ENCODE measurements around the gene THAP8.

THAP8 gene

GRCh38 chr19:35993923-35994598 lies 60.0 kb downstream of the THAP8 start:
- Histone ChIP-seq H3K4me3 (ENCODE audit: low read depth, low read length) (no peak overlapping the region), H4K12ac (ENCODE audit: low read depth, low read length) (peak overlapping the region; percentile 34), H2BK120ac (ENCODE audit: insufficient read depth, low read length, poor library complexity) (no peak overlapping the region), H3K9ac (ENCODE audit: low read length) (no peak overlapping the region), H3K36me3 (ENCODE audit: control insufficient read depth in 1 of 2, insufficient read depth in 2 of 2, low read length in 2 of 2) (peaks cover 3 to 7% of the 10 kb centered on the region in 2 experiments), H2BK5ac (ENCODE audit: low read depth, low read length, poor library complexity) (no peak overlapping the region), H3K4me2 (ENCODE audit: low read length) (no peak overlapping the region), H3K4ac (ENCODE audit: low read depth, low read length) (no peak overlapping the region), H4K91ac (ENCODE audit: low read depth, low read length) (no peak overlapping the region), H2BK12ac (ENCODE audit: low read length) (no peak overlapping the region), H3K79me1 (ENCODE audit: low read length) (peaks cover 11% of the 10 kb centered on the region), H3K9me3 (ENCODE audit: insufficient read depth, low read depth, low read length) (no peaks in the 10 kb centered on the region), H2AFZ (ENCODE audit: insufficient read depth, low read length, poor library complexity) (no peak overlapping the region), H3K79me2 (ENCODE audit: control insufficient read depth, insufficient read depth, low read length, poor library complexity) (peaks cover 8% of the 10 kb centered on the region), H3K23ac (ENCODE audit: low read length) (no peak overlapping the region), H3K27me3 (ENCODE audit: insufficient read depth, low read length) (no peaks in the 10 kb centered on the region), H3K4me1 (ENCODE audit: control insufficient read depth in 1 of 2, insufficient read depth in 2 of 2, low read length in 2 of 2) (peaks cover 12% of the 10 kb centered on the region in 2 experiments), H3K18ac (ENCODE audit: low read length) (no peak overlapping the region), H3K14ac (ENCODE audit: low read length) (no peak overlapping the region), H2AK5ac (ENCODE audit: low read length) (no peak overlapping the region), H4K8ac (ENCODE audit: low read depth, low read length) (peak overlapping the region; percentile 44), H3K27ac (ENCODE audit: low read depth, low read length) (no peak overlapping the region)
- WGBS (ENCODE audit: extremely low coverage, insufficient coverage, insufficient read length): no CpG with 5 or more reads among the region's 49 CpGs
- DNase-seq: no peak

- H3K79me2 ChIP-seq (ENCODE audit: control insufficient read depth, insufficient read depth, low read length, poor library complexity): peaks cover 8% of the 10 kb centered on the region
- no peak overlapping the region for H3K4me3 ChIP-seq (ENCODE audit: low read depth, low read length)
- peaks cover 12% of the 10 kb centered on the region in 2 experiments for H3K4me1 ChIP-seq (ENCODE audit: control insufficient read depth in 1 of 2, insufficient read depth in 2 of 2, low read length in 2 of 2)
- no peaks in the 10 kb centered on the region for H3K9me3 ChIP-seq (ENCODE audit: insufficient read depth, low read depth, low read length)
- H3K9ac ChIP-seq (ENCODE audit: low read length): no peak overlapping the region
- H2AFZ ChIP-seq (ENCODE audit: insufficient read depth, low read length, poor library complexity): no peak overlapping the region
- peaks cover 11% of the 10 kb centered on the region for H3K79me1 ChIP-seq (ENCODE audit: low read length)
- H4K91ac ChIP-seq (ENCODE audit: low read depth, low read length): no peak overlapping the region
- no peak overlapping the region for H2AK5ac ChIP-seq (ENCODE audit: low read length)
- peaks cover 3 to 4% of the 10 kb centered on the region in 2 experiments for H3K36me3 ChIP-seq (ENCODE audit: control insufficient read depth in 1 of 2, insufficient read depth in 2 of 2, low read length in 2 of 2)
- no peak overlapping the region for H3K4me2 ChIP-seq (ENCODE audit: low read length)
- H4K8ac ChIP-seq (ENCODE audit: low read depth, low read length): no peak overlapping the region
- no peak overlapping the region for H3K4ac ChIP-seq (ENCODE audit: low read depth, low read length)
- no peak overlapping the region for H3K14ac ChIP-seq (ENCODE audit: low read length)
- H2BK120ac ChIP-seq (ENCODE audit: insufficient read depth, low read length, poor library complexity): no peak overlapping the region
- no peak overlapping the region for H2BK12ac ChIP-seq (ENCODE audit: low read length)
- no CpG with 5 or more reads among the region's 8 CpGs for WGBS (ENCODE audit: extremely low coverage, insufficient coverage, insufficient read length)
- no peak overlapping the region for H3K18ac ChIP-seq (ENCODE audit: low read length)
- peak; percentile 79 to 88 for DNase-seq
- H4K12ac ChIP-seq (ENCODE audit: low read depth, low read length): no peak overlapping the region
- no peak overlapping the region for H3K27ac ChIP-seq (ENCODE audit: low read depth, low read length)
- no peaks in the 10 kb centered on the region for H3K27me3 ChIP-seq (ENCODE audit: insufficient read depth, low read length)
- no peak overlapping the region for H2BK5ac ChIP-seq (ENCODE audit: low read depth, low read length, poor library complexity)
- no peak overlapping the region for H3K23ac ChIP-seq (ENCODE audit: low read length)
Measured at GRCh38 chr19:35992907-35993765, 60.9 kb downstream of the THAP8 start.

DNA sequence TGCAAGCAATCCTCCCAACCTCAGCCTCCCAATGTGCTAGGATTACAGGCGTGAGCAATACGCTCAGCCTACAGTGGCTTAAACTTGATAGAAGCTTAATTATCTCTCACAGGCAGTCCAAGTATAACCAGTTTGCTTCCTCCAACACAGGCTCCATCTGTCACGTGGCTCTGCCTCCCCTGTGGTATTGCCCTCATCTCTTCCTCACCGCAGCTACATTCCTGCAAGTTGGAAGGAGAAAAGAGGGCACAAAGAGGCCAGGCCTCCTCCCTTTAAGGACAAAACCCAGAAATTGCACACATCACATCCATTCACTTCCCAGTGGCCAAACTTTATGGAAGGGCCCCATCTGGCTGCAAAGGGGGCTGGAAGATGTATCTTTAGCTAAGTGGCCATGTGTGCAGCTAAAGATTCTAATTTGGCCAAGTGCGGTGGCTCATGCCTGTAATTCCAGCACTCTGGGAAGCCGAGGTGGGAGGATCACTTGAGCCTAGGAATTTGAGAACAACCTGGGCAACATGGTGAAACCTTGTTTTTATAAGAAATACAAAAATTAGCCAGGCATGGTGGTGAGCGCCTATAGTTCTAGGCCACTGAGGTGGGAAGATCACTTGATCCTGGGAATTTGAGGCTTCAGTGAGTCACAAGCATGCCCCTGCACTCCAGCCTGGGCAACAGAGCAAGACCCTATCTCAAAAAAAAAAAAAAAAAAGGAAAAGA lies 62.2 kb downstream of the THAP8 start:
- Histone ChIP-seq H2BK5ac (ENCODE audit: low read depth, low read length, poor library complexity) (no peak overlapping the region), H4K8ac (ENCODE audit: low read depth, low read length) (no peak overlapping the region), H4K12ac (ENCODE audit: low read depth, low read length) (no peak overlapping the region), H3K27ac (ENCODE audit: low read depth, low read length) (no peak overlapping the region), H3K4me1 (ENCODE audit: control insufficient read depth in 1 of 2, insufficient read depth in 2 of 2, low read length in 2 of 2) (peaks cover 12% of the 10 kb centered on the region in 2 experiments), H3K9ac (ENCODE audit: low read length) (no peak overlapping the region), H3K27me3 (ENCODE audit: insufficient read depth, low read length) (no peaks in the 10 kb centered on the region), H2AFZ (ENCODE audit: insufficient read depth, low read length, poor library complexity) (no peak overlapping the region), H3K36me3 (ENCODE audit: control insufficient read depth in 1 of 2, insufficient read depth in 2 of 2, low read length in 2 of 2) (peaks cover 0 to 4% of the 10 kb centered on the region in 2 experiments), H3K4me3 (ENCODE audit: low read depth, low read length) (no peak overlapping the region), H4K91ac (ENCODE audit: low read depth, low read length) (no peak overlapping the region), H3K14ac (ENCODE audit: low read length) (no peak overlapping the region), H3K4ac (ENCODE audit: low read depth, low read length) (no peak overlapping the region), H3K79me2 (ENCODE audit: control insufficient read depth, insufficient read depth, low read length, poor library complexity) (peaks cover 8% of the 10 kb centered on the region), H2AK5ac (ENCODE audit: low read length) (no peak overlapping the region), H3K18ac (ENCODE audit: low read length) (no peak overlapping the region), H3K9me3 (ENCODE audit: insufficient read depth, low read depth, low read length) (no peaks in the 10 kb centered on the region), H3K79me1 (ENCODE audit: low read length) (peaks cover 11% of the 10 kb centered on the region), H3K4me2 (ENCODE audit: low read length) (no peak overlapping the region), H2BK12ac (ENCODE audit: low read length) (no peak overlapping the region), H3K23ac (ENCODE audit: low read length) (no peak overlapping the region), H2BK120ac (ENCODE audit: insufficient read depth, low read length, poor library complexity) (no peak overlapping the region)
- DNase-seq: peak; percentile 73 to 84
- WGBS (ENCODE audit: extremely low coverage, insufficient coverage, insufficient read length): no CpG with 5 or more reads among the region's 7 CpGs

All from trophoblast cell (in vitro differentiated cells and primary cell).